ENCODE data around the gene STMN3.
A peak's percentile ranks its signal among the peaks of the same experiment; 100 is the strongest.
"Not testable (repeated sequence)": the region's sequence is repeated elsewhere in the genome, so short reads cannot be mapped to it uniquely, and the experiment has no call there.

STMN3 gene

GRCh38 chr20:63657260-63657936, 4.2 kb upstream of the STMN3 start:
- DNase-seq (ENCODE audit: low read depth) = no peak

- DNase-seq (ENCODE audit: low read depth) = no peak
Measured at GRCh38 chr20:63656451-63656850, 3.2 kb upstream of the STMN3 start.

- no peak for DNase-seq (ENCODE audit: low read depth)
Measured at GRCh38 chr20:63655249-63655648, 2.0 kb upstream of the STMN3 start.

GRCh38 chr20:63653974-63654668, 897 bp upstream of the STMN3 start:
- no peak for DNase-seq (ENCODE audit: low read depth)

GRCh38 chr20:63652192-63652980, 838 bp downstream of the STMN3 start:
- DNase-seq (ENCODE audit: low read depth) = no peak

- DNase-seq (ENCODE audit: low read depth) = no peak
Measured at GRCh38 chr20:63651942-63652191, 1.4 kb downstream of the STMN3 start.

GRCh38 chr20:63650486-63650885, 2.7 kb downstream of the STMN3 start:
- not testable (repeated sequence) for DNase-seq (ENCODE audit: low read depth)

- DNase-seq (ENCODE audit: low read depth) = no peak
Measured at GRCh38 chr20:63648895-63649589, 4.2 kb downstream of the STMN3 start.

- DNase-seq (ENCODE audit: low read depth) = no peak
Measured at GRCh38 chr20:63648190-63648589, 5.0 kb downstream of the STMN3 start.

- DNase-seq (ENCODE audit: low read depth) = no peak
Measured at GRCh38 chr20:63645218-63645617, 8.0 kb downstream of the STMN3 start.

GRCh38 chr20:63643946-63644345, 9.3 kb downstream of the STMN3 start:
- no peak for DNase-seq (ENCODE audit: low read depth)

GRCh38 chr20:63643499-63643898, 9.7 kb downstream of the STMN3 start:
- DNase-seq (ENCODE audit: low read depth) = no peak

GRCh38 chr20:63642527-63643247, 10.5 kb downstream of the STMN3 start:
- DNase-seq (ENCODE audit: low read depth) = no peak

- peak; percentile 95 for DNase-seq (ENCODE audit: low read depth)
Measured at GRCh38 chr20:63641792-63642523, 11.3 kb downstream of the STMN3 start.

GRCh38 chr20:63641146-63641791, 12.0 kb downstream of the STMN3 start:
- DNase-seq (ENCODE audit: low read depth) = no peak

- not testable (repeated sequence) for DNase-seq (ENCODE audit: low read depth)
Measured at GRCh38 chr20:63640686-63641085, 12.5 kb downstream of the STMN3 start.

GRCh38 chr20:63640086-63640485, 13.1 kb downstream of the STMN3 start:
- no peak for DNase-seq (ENCODE audit: low read depth)

GRCh38 chr20:63639093-63639975, 13.9 kb downstream of the STMN3 start:
- DNase-seq (ENCODE audit: low read depth) = peak; percentile 61

- DNase-seq (ENCODE audit: low read depth) = no peak
Measured at GRCh38 chr20:63636752-63637628, 16.2 kb downstream of the STMN3 start.

All from T follicular helper cell (primary cell).